HG02610 (cell line): ENCODE measurements around the gene DNMT3A.

Experiments used
- ATAC-seq: cut with Tn5 transposase; IDR thresholded peaks from one replicate; pipeline ENCODE4 v1.9.1; 2021; ENCODE audit warnings: mild to moderate bottlenecking, moderate library complexity; ENCODE audit not compliant: unreplicated experiment

DNMT3A gene

DNA sequence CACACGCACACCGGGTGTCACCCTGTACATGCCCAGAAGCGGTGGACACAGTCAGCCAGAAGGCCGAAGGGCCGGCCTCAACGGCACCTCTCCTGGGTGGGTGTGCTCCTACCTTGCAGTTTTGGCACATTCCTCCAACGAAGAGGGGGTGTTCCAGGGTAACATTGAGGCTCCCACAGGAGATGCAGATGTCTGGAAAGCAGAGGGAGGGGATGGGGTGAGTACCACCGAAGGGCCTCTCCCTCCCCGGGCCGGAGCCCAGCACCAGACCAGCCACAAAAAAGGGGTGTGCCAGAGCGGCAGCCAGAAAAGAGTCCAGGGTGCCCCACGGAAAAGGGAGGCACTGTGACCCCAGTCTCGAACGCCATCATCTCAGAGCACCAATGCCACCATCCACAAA lies 96.6 kb downstream of the DNMT3A start:
- no peak for ATAC-seq

DNA sequence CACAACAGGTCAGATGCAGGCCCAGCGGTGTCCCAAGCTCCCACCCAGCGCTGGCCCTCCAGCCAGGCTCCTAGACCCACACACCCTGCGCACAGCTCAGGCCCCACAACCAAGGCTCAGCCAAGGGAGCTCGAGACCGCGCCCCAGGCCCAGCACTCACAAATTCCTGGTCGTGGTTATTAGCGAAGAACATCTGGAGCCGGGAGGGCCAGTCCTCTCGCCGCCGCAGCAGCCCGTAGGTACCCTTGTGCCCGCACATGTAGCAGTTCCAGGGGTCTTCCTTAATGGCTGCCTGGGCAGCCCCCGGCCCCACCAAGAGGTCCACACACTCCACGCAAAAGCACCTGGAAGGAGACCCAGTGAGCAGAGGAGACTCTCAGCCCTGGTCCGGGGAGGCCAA lies 97.7 kb downstream of the DNMT3A start:
- ATAC-seq: no peak

DNA sequence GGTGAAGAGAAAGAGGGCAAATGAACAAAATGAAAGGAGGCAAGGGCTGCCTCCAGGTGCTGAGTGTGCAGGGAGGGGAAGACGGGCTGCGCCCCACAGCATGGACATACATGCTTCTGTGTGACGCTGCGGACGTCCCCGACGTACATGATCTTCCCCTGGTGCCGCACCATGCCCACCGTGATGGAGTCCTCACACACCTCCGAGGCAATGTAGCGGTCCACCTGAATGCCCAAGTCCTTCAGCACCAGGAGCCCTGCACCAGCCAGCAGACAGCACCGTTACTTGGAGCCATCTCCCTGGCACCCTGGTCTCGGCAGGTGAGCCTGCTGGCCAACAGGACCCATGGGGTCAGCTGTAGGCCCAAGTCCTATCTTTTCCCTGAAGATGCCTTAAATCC lies 100.3 kb downstream of the DNMT3A start:
- no peak for ATAC-seq

DNA sequence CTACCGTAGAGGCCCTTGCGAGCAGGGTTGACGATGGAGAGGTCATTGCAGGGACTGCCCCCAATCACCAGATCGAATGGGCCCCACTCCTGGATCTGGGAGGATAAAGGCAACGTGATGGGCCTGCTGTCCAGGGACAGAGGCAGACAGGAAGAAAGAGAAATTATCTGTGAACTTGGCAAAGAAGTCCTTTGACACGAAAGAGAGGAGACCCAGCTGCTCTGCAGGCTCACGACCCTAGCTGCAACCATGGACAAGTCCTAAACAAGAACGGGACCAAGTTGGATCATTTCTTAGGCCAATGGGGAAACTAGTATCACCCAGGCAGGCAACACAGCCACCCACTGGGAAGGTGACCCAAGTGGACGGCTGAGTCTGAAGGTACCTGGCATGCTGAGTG lies 101.1 kb downstream of the DNMT3A start:
- ATAC-seq: no peak

DNA sequence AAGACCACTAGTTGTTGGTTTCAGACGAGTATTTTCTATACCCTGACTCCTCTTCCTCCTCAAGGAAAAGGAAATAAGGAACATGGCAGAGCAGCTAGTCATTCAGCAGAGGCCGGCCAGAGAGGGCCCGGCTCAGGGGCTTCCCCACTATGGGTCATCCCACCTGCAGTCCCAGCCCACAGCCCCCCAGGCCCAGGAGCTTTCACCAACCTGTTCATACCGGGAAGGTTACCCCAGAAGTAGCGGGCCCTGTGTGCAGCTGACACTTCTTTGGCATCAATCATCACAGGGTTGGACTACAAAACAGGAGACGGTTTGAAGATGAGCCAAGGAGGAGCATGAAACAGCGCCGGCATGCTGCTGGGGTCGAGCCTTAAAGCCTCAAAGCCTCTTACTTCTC lies 102.8 kb downstream of the DNMT3A start:
- ATAC-seq: no peak

DNA sequence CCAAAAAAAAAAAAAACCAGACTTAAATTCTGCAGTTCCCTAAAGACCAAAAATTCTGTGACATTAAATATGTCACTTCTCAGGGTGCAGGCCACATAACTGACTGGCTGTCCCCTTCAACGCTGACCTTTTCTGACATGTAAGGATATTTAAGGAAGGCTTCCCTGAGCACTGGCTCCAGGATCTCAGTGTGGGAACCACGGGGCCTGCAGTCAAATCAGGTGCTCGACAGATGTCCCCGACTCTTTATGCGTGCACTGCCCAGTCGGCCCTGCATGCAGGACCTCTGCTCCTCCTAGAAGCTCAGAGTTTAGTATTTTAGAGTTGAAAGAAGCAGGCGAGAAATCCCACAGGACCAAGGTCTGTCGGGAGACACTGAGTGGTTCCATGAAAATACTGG lies 104.0 kb downstream of the DNMT3A start:
- no peak for ATAC-seq

DNA sequence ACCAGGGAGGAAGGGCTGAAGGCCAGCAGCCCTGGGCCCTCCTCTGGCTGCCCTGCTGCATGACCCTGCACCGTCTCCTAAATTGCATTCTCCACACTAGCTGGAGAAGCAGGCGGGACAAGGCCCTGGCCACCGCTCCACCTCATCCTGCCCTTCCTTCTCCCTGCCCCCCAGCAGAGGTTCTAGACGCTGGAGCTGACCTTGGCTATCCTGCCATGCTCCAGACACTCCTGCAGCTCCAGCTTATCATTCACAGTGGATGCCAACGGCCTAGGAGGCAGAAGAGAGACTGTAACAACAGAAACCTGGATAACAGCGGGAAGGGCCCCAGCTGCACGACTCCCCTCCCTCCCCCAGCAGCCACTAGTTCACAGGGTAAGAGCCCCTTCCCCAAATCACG lies 105.0 kb downstream of the DNMT3A start:
- no peak for ATAC-seq

DNA sequence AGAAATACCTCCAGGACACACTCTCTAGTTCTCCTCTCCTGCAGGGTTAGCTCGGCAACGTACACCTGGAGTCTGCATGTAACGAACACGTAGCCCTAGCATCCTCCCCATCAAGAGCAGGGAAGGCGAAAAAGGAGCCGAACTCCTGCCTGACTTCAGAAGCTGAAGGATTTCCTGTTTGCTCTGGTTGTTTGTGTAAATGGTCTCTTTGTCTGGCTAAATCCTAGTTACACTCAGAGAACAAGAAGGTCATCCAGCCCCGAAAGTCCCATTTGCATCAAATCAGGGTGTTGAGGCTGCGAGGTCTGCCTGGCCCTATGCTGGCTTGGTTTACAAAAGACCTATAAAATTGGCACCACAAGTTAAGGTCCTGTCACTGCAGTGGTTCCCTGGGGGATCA lies 107.0 kb downstream of the DNMT3A start:
- no peak for ATAC-seq

- ATAC-seq: no peak
These were observed 107.7 kb downstream of the DNMT3A start for GRCh38 chr2:25233916-25234605.

- no peak for ATAC-seq
These were observed 109.4 kb downstream of the DNMT3A start for GRCh38 chr2:25232248-25232825.

- no peak for ATAC-seq
These were observed 110.8 kb downstream of the DNMT3A start for GRCh38 chr2:25230948-25231311.

DNA sequence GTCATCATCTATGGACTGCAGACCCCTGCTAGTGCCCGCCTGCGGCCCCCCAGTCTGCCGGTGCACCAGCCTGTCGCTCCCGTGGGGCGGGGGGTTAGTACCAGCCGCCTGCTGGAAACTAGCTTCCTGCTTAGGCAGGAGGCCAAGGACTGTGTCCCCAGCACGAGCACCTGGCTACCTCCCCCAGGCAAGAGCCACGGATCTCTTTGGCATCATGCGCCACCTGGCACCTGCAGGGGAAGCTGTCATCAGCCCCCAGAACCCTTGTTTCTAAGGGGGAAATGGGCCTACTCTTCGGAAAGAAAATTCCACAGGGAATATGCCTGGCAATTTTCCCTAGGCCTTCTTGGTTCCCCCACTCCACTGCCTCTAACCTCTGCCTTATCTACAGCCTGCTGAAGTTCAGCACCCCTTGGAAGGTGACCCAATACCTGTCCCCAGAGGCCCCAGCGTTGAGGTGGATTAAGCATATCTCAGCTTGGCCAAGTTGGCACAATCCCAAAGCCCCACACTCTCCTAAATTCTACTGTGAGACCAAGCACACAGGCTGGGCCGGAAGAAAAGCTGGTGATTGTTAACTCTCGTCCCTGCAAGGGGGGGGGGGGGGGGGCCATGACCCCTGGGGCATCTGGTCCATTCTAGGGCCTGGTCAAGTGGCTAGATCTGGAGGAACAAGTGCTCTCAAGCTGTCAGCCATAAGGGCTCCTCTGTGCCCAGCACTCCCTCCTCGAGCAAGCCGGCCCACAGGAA lies 111.4 kb downstream of the DNMT3A start:
- no peak for ATAC-seq

DNA sequence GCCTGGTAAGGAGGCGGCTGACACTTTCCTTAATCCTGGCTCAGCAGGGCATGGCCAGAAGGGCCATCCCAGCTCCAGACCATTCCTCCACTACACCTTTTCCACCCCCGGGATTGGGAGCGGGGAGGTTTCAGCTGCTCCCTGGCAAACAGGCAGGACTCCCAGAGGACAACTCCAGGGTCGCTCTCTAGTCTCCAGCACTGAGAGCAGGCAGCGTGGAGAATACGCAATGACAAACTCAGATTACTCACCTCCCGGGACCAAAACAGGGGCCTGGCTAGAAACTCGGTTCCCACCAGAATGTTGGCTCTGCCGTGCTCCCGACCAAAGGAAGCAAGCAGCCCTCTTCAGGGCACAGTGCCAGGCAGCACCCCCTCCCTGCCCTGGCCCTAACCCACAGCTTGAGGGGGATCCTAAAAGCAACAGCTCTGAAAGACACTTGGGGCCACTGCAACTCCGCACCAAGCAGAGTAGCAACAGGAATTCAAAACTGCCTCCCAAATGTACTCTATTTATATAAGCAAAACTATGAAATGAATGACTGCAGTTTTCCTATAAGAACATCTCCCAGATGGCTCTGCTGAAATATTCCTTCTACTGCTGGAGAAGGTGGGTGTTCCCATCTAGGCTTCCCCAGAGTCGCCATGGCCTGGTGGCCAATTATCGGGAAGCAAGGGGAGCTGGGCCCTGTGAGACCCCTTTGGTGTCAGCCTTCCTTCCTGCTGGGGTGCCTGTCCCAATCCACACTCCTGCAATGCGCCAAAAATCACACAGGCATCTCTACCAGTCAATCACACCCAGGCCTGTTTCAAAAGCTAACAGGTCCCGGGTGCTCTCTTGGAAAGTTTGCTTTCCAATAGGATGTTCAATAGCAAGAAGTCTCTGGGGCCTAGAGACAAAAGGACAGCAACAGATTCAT lies 112.2 kb downstream of the DNMT3A start:
- no peak for ATAC-seq

GRCh38 chr2:25228848-25229278 lies 112.9 kb downstream of the DNMT3A start:
- no peak for ATAC-seq

DNA sequence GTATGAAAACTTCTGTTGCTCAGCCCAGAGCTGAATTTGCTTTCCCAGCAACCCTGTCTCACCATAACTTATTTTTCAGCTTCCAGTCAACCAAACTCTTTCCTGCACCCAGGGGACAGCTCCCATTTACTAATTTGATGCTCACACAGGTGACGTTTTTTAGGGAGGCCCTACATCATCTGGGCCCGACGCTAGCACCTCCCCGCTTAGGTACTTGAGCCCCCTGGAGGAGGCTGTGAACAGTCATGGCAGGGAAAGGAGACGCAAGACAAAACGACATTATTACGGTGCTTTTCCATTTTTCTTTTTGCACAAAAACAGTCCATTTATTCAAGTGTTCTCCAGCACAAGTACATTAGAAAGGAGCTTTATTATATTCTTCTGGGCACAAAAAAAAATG lies 114.1 kb downstream of the DNMT3A start:
- ATAC-seq: no peak

GRCh38 chr2:25226827-25227226 lies 114.9 kb downstream of the DNMT3A start:
- no peak for ATAC-seq

DNA sequence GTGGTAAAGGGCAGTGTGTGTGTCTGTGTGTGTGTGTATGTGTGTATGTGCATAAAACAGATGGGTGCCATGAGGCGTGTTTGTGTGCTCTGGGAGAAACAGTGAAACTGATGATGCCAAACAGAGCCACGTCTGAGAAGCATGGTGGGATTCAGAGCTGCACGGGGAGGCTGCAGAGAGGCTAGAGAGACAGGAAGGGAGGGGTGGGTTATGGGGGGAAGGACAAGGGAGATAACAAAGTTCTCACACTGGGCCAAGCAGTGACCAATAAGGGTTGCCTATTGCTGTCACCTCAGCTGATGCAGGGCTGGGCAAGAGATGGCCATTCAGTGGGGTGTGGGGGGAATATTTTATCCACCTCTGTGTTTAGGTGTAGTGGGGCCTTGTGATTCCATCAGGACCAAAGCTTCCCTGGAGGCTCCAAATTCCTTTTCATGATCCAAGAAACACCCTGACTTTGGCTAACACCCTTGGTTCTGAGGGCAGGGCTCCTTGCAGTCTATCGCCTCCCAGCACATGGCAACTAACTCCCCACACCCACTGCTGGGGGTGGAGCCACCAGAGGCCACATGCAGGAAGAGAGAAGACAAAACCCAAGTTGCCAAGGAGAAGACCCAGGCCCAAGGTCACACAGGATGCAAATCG lies 119.1 kb downstream of the DNMT3A start:
- ATAC-seq: no peak

GRCh38 chr2:25221579-25221978 lies 120.1 kb downstream of the DNMT3A start:
- ATAC-seq: no peak

DNA sequence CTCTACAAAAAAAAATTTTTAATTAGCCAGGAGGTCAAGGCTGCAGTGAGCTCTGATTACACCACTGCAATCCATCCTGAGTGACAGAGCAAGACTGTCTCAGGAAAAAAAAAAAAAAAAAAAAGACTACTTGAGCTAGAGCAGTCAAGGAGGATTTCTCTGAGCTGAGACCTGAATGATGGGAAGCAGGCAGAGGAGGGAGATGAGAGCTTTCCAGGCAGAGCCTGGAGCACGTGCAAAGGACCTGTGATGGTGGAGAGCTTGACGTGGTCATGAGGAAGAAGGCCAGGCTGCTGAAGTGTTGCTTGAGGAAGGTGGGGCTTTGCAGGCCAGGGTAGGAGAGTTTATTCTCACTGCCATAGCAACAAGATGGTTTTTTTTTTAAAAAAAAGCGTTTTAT lies 121.4 kb downstream of the DNMT3A start:
- no peak for ATAC-seq

GRCh38 chr2:25219621-25220020 lies 122.1 kb downstream of the DNMT3A start:
- ATAC-seq: no peak

- ATAC-seq: no peak
These were observed 123.6 kb downstream of the DNMT3A start for GRCh38 chr2:25218100-25218499.
